Measurements from ENCODE around the gene ELL. TPM values are rescaled to one million over a fixed set of nuclear protein-coding genes. Genes with fewer than 3 reads are reported as not detected.

The ELL gene
- total and polyA plus RNA-seq, 4 experiments from 2014 or later, result 6.5 to 35.9 (median 25.8) TPM

DNA sequence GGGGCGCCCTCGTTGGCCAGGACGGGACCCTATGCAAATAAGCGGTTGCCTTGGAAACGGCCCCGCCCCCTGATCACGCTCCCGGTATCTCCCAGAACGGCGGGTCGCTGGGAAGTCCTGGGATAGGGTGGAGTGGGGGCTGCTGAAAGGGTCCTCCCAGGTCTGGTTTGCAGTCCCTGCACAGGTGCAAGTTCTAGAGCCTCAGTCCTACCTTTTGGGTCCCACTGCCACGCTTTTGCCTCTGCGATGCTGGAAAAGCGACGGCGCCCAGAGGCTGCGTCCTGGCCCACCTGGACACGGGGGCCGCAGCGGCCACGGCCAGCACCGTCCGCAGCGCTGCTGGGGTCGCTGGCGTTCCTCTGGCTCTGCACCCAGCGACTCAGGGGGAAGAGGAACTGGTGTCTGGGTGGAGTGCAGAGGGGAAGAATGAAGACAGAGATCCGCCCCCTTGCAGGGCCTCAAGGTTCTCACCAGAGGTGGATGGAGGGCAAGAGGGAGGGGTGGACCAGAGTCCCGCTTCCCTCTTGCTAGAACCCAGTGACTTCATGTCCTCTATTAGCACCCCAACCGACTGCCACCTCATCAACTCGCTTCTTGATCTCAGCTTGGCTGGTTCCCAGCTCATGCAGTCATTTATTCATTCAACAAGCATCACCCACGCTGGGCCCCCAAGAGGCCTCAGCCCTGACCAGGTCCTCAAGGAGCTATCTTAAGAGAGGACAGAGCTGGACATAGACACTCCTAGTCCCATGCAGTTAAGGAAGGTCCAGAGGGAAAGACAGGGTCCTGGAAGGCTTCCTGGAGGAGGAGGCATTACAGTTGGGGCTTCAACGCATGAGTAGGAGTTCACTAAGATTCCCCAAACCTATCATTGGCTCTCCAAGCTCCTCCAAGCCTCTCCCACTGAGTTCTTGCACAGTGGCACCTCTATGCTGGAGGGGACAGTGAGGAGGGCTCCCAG is 124.3 kb downstream of the ELL start, which contains the start of gene LRRC25:
LRRC25 (minus strand) TSS at position 381 of the 961 bp plus-strand sequence. CDS start 659 bp downstream, outside the sequence.
- peak within 1 kb of the TSS in 2 of 8 donors; percentile 5 to 20 for H3K4me3 Mint-ChIP-seq

DNA sequence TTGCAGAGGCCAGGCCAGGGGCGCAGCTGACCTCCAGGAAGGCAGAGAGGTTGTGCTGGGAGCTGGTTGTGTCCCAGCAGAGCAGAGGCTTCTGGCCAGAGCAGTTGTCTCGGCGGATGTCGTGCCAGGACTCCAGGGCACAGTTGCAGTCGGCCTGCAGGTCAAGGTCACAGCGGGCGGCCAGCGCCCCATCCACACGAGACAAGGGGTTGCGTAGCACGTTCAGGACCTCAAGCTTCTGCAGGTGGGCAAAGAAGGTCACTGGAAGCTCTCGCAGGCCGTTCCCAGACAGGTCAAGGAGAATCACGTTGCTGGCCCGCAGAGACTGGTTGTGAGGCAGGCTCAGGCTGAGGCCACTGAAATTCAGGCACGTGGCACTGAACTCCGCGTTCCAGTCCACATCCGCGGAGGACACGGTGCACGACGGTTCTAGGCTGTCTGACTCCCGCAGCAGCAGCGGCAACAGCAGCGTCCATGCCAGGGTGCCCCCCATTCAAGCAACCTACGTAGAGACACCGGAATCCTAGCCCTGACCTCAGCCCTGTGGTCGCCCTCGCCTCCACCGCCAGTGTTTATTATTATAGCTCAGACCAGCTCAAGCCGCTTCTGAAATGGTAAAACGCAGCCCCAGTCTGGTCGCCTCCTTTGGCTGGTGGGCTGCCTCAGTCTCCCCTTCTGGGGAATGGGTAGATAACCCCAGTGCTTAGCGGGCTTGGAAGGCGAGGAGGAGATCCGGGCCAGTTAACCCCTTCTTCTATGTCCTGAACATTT is 125.2 kb downstream of the ELL start:
- Mint-ChIP-seq H3K4me1 (no peaks in the 10 kb centered on the region), H3K9me3 (no peaks in the 10 kb centered on the region), H3K36me3 (no peaks in the 10 kb centered on the region), H3K27ac (no peak overlapping the region), H3K4me3 (peak overlapping the region in 1 of 8 donors; percentile 5), H3K27me3 (peaks cover 8 to 14% of the 10 kb centered on the region in 2 donors)
- Histone ChIP-seq H3K27ac (ENCODE audit: low read depth, low read length) (no peak overlapping the region), H3K27me3 (ENCODE audit: insufficient read depth, low read length) (peaks cover 8% of the 10 kb centered on the region), H3K4me3 (ENCODE audit: low read length in 2 of 2) (no peak overlapping the region), H3K36me3 (ENCODE audit: insufficient read depth, low read length) (no peaks in the 10 kb centered on the region), H3K4me1 (ENCODE audit: insufficient read depth, low read length) (peaks cover 8% of the 10 kb centered on the region), H3K9me3 (ENCODE audit: control insufficient read depth in 1 of 2, low read length in 2 of 2) (no peaks in the 10 kb centered on the region)
- POLR2A ChIA-PET (ENCODE audit: partially characterized antibody), result no interaction called here
- intact Hi-C loops (cut with micrococcal nuclease), result no loop called here
- DNase-seq, result no peak
- CTCF ChIA-PET (ENCODE audit: partially characterized antibody), result interaction anchor here (1.2 to 1.6 kb wide), 2 partner anchors 9 to 117 kb away, joined by 4 to 8 read pairs; no protein-coding TSS in a partner anchor

More for the DNA sequence above, 124.3 kb downstream of the ELL start, which contains the start of gene LRRC25:
- H3K9me3 Mint-ChIP-seq, result no peaks in the 10 kb centered on the region
- Histone ChIP-seq H3K9me3 (ENCODE audit: control insufficient read depth in 1 of 2, low read length in 2 of 2) (no peaks in the 10 kb centered on the region), H3K36me3 (ENCODE audit: insufficient read depth, low read length) (no peaks in the 10 kb centered on the region), H3K27me3 (ENCODE audit: insufficient read depth, low read length) (peaks cover 8% of the 10 kb centered on the region), H3K27ac (ENCODE audit: low read depth, low read length) (no peak within 1 kb of the TSS), H3K4me1 (ENCODE audit: insufficient read depth, low read length) (peaks cover 8% of the 10 kb centered on the region), H3K4me3 (ENCODE audit: low read length in 2 of 2) (no peak within 1 kb of the TSS)
- CTCF ChIA-PET (ENCODE audit: partially characterized antibody), result interaction anchor here (0.9 to 1.6 kb wide), 3 partner anchors 9 to 12 kb away, joined by 3 to 8 read pairs (median 8); no protein-coding TSS in a partner anchor
- H3K4me1 Mint-ChIP-seq, result no peaks in the 10 kb centered on the region
- no peak for DNase-seq
- intact Hi-C loops (cut with micrococcal nuclease), result no loop called here
- H3K27ac Mint-ChIP-seq, result no peak within 1 kb of the TSS
- peaks cover 8 to 14% of the 10 kb centered on the region in 2 donors for H3K27me3 Mint-ChIP-seq
- POLR2A ChIA-PET (ENCODE audit: partially characterized antibody), result no interaction called here
- no peaks in the 10 kb centered on the region for H3K36me3 Mint-ChIP-seq

DNA sequence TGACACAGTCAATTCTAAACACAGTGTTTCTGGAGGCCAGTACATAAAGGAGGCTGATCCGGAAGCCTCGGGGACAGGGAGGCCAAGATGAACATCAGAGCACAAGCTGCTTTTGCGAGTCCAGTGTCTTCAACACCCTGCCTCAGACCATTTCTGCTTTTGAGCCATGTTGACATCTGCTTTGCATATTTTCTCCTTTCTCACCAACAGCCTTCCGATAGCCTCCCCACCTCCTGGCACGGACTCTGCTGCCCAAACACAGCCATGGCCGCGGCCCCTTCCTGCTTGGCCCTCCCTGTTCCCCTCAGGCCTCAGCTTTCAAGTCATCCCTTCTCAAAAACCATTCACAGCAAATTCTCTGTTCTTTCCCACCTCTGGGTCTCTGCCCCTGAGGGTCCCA is 128.0 kb downstream of the ELL start:
- POLR2A ChIA-PET (ENCODE audit: partially characterized antibody), result no interaction called here
- H3K4me1 ChIP-seq (ENCODE audit: insufficient read depth, low read length), result peaks cover 8% of the 10 kb centered on the region
- H3K4me3 ChIP-seq (ENCODE audit: low read length in 2 of 2), result no peak overlapping the region
- no peak overlapping the region for H3K27ac ChIP-seq (ENCODE audit: low read depth, low read length)
- no peak for DNase-seq
- intact Hi-C loops (cut with micrococcal nuclease), result no loop called here
- Mint-ChIP-seq H3K36me3 (no peaks in the 10 kb centered on the region), H3K9me3 (no peaks in the 10 kb centered on the region), H3K27me3 (peaks cover 8 to 14% of the 10 kb centered on the region in 2 donors), H3K27ac (no peak overlapping the region), H3K4me1 (no peaks in the 10 kb centered on the region), H3K4me3 (no peak overlapping the region)
- H3K9me3 ChIP-seq (ENCODE audit: control insufficient read depth in 1 of 2, low read length in 2 of 2), result no peaks in the 10 kb centered on the region
- peaks cover 8% of the 10 kb centered on the region for H3K27me3 ChIP-seq (ENCODE audit: insufficient read depth, low read length)
- CTCF ChIA-PET (ENCODE audit: partially characterized antibody), result interaction anchor here (0.9 to 1.6 kb wide), 3 partner anchors 28 to 115 kb away, joined by 3 to 4 read pairs (median 4); no protein-coding TSS in a partner anchor
- no peaks in the 10 kb centered on the region for H3K36me3 ChIP-seq (ENCODE audit: insufficient read depth, low read length)

DNA sequence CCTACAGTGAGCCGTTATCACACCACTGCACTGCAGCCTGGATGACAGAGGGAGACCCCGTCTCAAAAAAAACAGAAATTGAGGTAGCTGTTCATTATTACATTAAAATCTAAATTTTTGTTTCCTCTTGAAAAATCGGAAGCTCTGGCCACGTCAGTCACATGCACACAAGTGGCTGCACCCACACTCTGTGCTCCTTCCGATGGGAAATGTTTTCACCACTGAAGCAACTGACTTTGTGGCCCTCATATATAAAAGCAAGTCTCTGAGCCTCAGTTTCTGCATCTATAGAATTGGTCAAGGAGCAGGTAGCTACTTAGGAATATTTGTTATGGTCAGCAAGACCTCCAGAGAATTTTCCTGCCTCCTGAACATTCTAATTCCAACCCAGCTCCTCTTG is 128.9 kb downstream of the ELL start:
- ChIA-PET POLR2A (ENCODE audit: partially characterized antibody) (no interaction called here), CTCF (ENCODE audit: partially characterized antibody) (interaction anchor here (1.4 to 1.6 kb wide), 2 partner anchors 27 to 114 kb away, joined by 4 read pairs; no protein-coding TSS in a partner anchor)
- no peaks in the 10 kb centered on the region for H3K36me3 Mint-ChIP-seq
- intact Hi-C loops (cut with micrococcal nuclease), result no loop called here
- Histone ChIP-seq H3K4me3 (ENCODE audit: low read length in 2 of 2) (no peak overlapping the region), H3K36me3 (ENCODE audit: insufficient read depth, low read length) (no peaks in the 10 kb centered on the region), H3K27ac (ENCODE audit: low read depth, low read length) (no peak overlapping the region), H3K27me3 (ENCODE audit: insufficient read depth, low read length) (peaks cover 7% of the 10 kb centered on the region), H3K9me3 (ENCODE audit: control insufficient read depth in 1 of 2, low read length in 2 of 2) (no peaks in the 10 kb centered on the region), H3K4me1 (ENCODE audit: insufficient read depth, low read length) (peaks cover 11% of the 10 kb centered on the region)
- no peaks in the 10 kb centered on the region for H3K9me3 Mint-ChIP-seq
- H3K27me3 Mint-ChIP-seq, result peaks cover 8 to 10% of the 10 kb centered on the region in 2 donors
- peaks cover 0 to 8% (median 3%) of the 10 kb centered on the region in 4 donors for H3K4me1 Mint-ChIP-seq
- no peak overlapping the region for H3K27ac Mint-ChIP-seq
- H3K4me3 Mint-ChIP-seq, result no peak overlapping the region
- no peak for DNase-seq

Other genes with a start within 250 kb of the ELL start
- gene IQCN, start 247.6 kb downstream of the ELL start, total RNA-seq, result 1 to 10 TPM; 5.5 to 5.8 TPM
- gene IQCN, start 247.6 kb downstream of the ELL start, polyA plus RNA-seq, result 1 to 10 TPM in 1 of 2 donors, under 1 TPM in 1; 0.13 to 1.8 TPM
- gene JUND, start 240.4 kb downstream of the ELL start, total RNA-seq, result 100 to 1,000 TPM; 163 TPM
- 100 to 1,000 TPM in 1 of 2 donors, 10 to 100 TPM in 1; 16.5 to 133 TPM for gene JUND, start 240.4 kb downstream of the ELL start, polyA plus RNA-seq
- gene LSM4, start 199.0 kb downstream of the ELL start, total RNA-seq, result 10 to 100 TPM; 64.2 to 65.0 TPM
- gene LSM4, start 199.0 kb downstream of the ELL start, polyA plus RNA-seq, result 100 to 1,000 TPM; 121 to 164 TPM
- 10 to 100 TPM; 46.2 to 49.2 TPM for gene PGPEP1, start 181.5 kb downstream of the ELL start, total RNA-seq
- 1 to 10 TPM; 6.8 to 8.0 TPM for gene PGPEP1, start 181.5 kb downstream of the ELL start, polyA plus RNA-seq
- gene GDF15, start 135.9 kb downstream of the ELL start, total RNA-seq, result 1 to 10 TPM; 1.2 TPM
- gene GDF15, start 135.9 kb downstream of the ELL start, polyA plus RNA-seq, result not detected
- under 1 TPM; 0.73 to 0.91 TPM for gene LRRC25, start 124.4 kb downstream of the ELL start, total RNA-seq
- under 1 TPM in 1 of 2 donors, not detected in 1; 0.07 TPM for gene LRRC25, start 124.4 kb downstream of the ELL start, polyA plus RNA-seq
- 10 to 100 TPM; 71.3 to 73.4 TPM for gene SSBP4, start 102.7 kb downstream of the ELL start, total RNA-seq
- gene SSBP4, start 102.7 kb downstream of the ELL start, polyA plus RNA-seq, result 100 to 1,000 TPM in 1 of 2 donors, 10 to 100 TPM in 1; 81.5 to 108 TPM
- 10 to 100 TPM; 37.1 to 43.2 TPM for gene ISYNA1, start 83.9 kb downstream of the ELL start, total RNA-seq
- 10 to 100 TPM; 27.5 to 36.3 TPM for gene ISYNA1, start 83.9 kb downstream of the ELL start, polyA plus RNA-seq
- gene FKBP8, start 21.5 kb upstream of the ELL start, total RNA-seq, result 100 to 1,000 TPM; 231 to 249 TPM
- 100 to 1,000 TPM in 1 of 2 donors, 10 to 100 TPM in 1; 82.4 to 130 TPM for gene FKBP8, start 21.5 kb upstream of the ELL start, polyA plus RNA-seq
- 10 to 100 TPM; 95.3 to 95.6 TPM for gene KXD1, start 35.8 kb upstream of the ELL start, total RNA-seq
- 10 to 100 TPM; 88.8 to 94.3 TPM for gene KXD1, start 35.8 kb upstream of the ELL start, polyA plus RNA-seq
- 1,000 to 10,000 TPM; 1,962 to 1,978 TPM for gene UBA52, start 49.8 kb upstream of the ELL start, total RNA-seq
- 1,000 to 10,000 TPM; 1,135 to 1,692 TPM for gene UBA52, start 49.8 kb upstream of the ELL start, polyA plus RNA-seq
- gene REX1BD, start 66.7 kb upstream of the ELL start, total RNA-seq, result 100 to 1,000 TPM; 150 to 154 TPM
- gene REX1BD, start 66.7 kb upstream of the ELL start, polyA plus RNA-seq, result 100 to 1,000 TPM; 148 to 156 TPM
- gene CRLF1, start 84.7 kb upstream of the ELL start, total RNA-seq, result not detected
- gene CRLF1, start 84.7 kb upstream of the ELL start, polyA plus RNA-seq, result under 1 TPM in 1 of 2 donors, not detected in 1; 0.70 TPM
- gene TMEM59L, start 90.8 kb upstream of the ELL start, total RNA-seq, result not detected
- not detected for gene TMEM59L, start 90.8 kb upstream of the ELL start, polyA plus RNA-seq
- 10 to 100 TPM; 13.4 to 14.8 TPM for gene KLHL26, start 115.0 kb upstream of the ELL start, total RNA-seq
- 1 to 10 TPM; 4.4 to 7.8 TPM for gene KLHL26, start 115.0 kb upstream of the ELL start, polyA plus RNA-seq
- gene CRTC1, start 161.6 kb upstream of the ELL start, total RNA-seq, result 10 to 100 TPM; 19.6 to 20.8 TPM
- 1 to 10 TPM in 1 of 2 donors, not detected in 1; 1.7 TPM for gene CRTC1, start 161.6 kb upstream of the ELL start, polyA plus RNA-seq